ENCODE measurements around the gene LILRA2.

- TF ChIP-seq EZH2 (IDR thresholded peaks at IDR 0.05; ENCODE audit: insufficient read depth, poor library complexity, severe bottlenecking) = no peak
- TF ChIP-seq EZH2phosphoT487 (IDR thresholded peaks at IDR 0.05; ENCODE audit: insufficient read depth, low read depth) = no peak
These were observed 59.8 kb downstream of the LILRA2 start for GRCh38 chr19:54633401-54633800.

Data from GM23248 (cell line).